OCI-LY7 (cell line): ENCODE measurements around the gene NTNG2.

Source experiments
- CTCF ChIP-seq: fragments of 200-600 bp; sonication (generic); conservative IDR thresholded peaks from 2 replicates; pipeline ENCODE4 v1.5.1; 2014; ENCODE audit warnings: mild to moderate bottlenecking, antibody characterized with exemption, low read length, moderate library complexity, mixed read lengths
- EZH2phosphoT487 ChIP-seq: fragments of 200-600 bp; sonication (generic); IDR thresholded peaks from 2 replicates; pipeline ENCODE4 v1.6.1; 2018; ENCODE audit warnings: low read depth, borderline replicate concordance, mild to moderate bottlenecking, mixed run types, antibody characterized with exemption, low read length, moderate library complexity, mixed read lengths

GRCh38 chr9:132114102-132114707 is 47.7 kb upstream of the NTNG2 start:
- TF ChIP-seq CTCF, result no peak
- TF ChIP-seq EZH2phosphoT487, result no peak
